ENCODE results near the gene TTLL8. TPM values are rescaled to one million over a fixed set of nuclear protein-coding genes. Genes with fewer than 3 reads are reported as not detected.

Gene TTLL8
- total RNA-seq, 1 experiment from 2014 or later = not detected

DNA sequence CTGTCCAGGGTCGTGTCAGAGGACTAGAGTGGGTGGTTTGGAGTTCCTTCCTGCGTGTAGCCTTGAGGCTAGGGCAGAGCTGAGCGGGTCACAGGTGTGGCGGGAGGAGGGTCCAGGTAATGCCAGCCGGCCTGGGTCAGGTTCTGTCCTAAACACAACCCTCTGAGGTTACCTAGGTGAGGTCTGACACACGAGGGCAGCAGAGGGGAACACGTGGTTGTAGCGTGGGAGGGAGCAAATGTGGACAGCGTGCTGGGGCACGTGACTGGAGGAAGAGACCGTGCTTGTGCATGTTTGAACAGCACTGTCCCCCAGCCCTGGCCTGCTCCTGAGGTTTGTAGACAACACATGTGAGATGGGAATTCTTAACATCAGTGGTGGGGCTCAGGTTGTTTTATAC is 44.8 kb upstream of the TTLL8 start:
- intact Hi-C loops (cut with micrococcal nuclease) = no loop called here
- Histone ChIP-seq H3K27me3 (ENCODE audit: insufficient read depth, low read length) (no peaks in the 10 kb centered on the region), H4K20me1 (ENCODE audit: insufficient read depth) (no peaks in the 10 kb centered on the region), H3K79me2 (ENCODE audit: insufficient read depth, low read length) (no peaks in the 10 kb centered on the region), H3K9me3 (ENCODE audit: control insufficient read depth in 1 of 2, insufficient read depth in 1 of 2, low read depth in 1 of 2, low read length in 2 of 2) (no peaks in the 10 kb centered on the region), H3K27ac (ENCODE audit: low read depth, low read length) (no peak overlapping the region), H3K9ac (ENCODE audit: low read length) (no peak overlapping the region), H2AFZ (ENCODE audit: low read depth, low read length, poor library complexity, severe bottlenecking) (no peak overlapping the region), H3K9me2 (ENCODE audit: insufficient read depth) (no peaks in the 10 kb centered on the region), H3K4me1 (ENCODE audit: control insufficient read depth in 1 of 2, insufficient read depth in 2 of 2, low read length in 2 of 2) (peaks cover 0 to 9% of the 10 kb centered on the region in 2 experiments; a peak in 1 of 4 replicates), H3K4me3 (replicated peaks in 1 of 2; ENCODE audit: low read depth in 1 of 2, low read length in 2 of 2) (no peak overlapping the region), H3K4me2 (ENCODE audit: low read length) (no peak overlapping the region), H3K36me3 (ENCODE audit: control insufficient read depth in 1 of 2, insufficient read depth in 2 of 2, low read length in 2 of 2) (no peaks in the 10 kb centered on the region)
- DNase-seq (ENCODE audit: low read depth, low spot score) = peak; percentile 6
- CTCF ChIA-PET = no interaction called here
- TF ChIP-seq RAD21 (IDR thresholded peaks at IDR 0.05; ENCODE audit: low read depth) (0 out of 2 replicates have a peak, but pooled peaks have one; percentile 14), FOSL1 (IDR thresholded peaks at IDR 0.05; ENCODE audit: low read depth) (no peak)
- TF ChIP-seq, protein P1, sequence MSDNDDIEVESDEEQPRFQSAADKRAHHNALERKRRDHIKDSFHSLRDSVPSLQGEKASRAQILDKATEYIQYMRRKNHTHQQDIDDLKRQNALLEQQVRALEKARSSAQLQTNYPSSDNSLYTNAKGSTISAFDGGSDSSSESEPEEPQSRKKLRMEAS (IDR thresholded peaks at IDR 0.05) = peak; percentile 88
- no TSS peak for BruUV-seq (replicated peaks)
- RAD21 ChIA-PET (ENCODE audit: low non-redundant PET in 1 of 2, low total read pairs in 2 of 2, uncharacterized antibody in 2 of 2, unreplicated experiment in 2 of 2) = no interaction called here
- peak; percentile 87 for ATAC-seq
- POLR2A ChIA-PET = interaction anchor here (1.6 kb wide), 1 partner anchor 11 kb away, joined by 6 read pairs; no protein-coding TSS in a partner anchor

DNA sequence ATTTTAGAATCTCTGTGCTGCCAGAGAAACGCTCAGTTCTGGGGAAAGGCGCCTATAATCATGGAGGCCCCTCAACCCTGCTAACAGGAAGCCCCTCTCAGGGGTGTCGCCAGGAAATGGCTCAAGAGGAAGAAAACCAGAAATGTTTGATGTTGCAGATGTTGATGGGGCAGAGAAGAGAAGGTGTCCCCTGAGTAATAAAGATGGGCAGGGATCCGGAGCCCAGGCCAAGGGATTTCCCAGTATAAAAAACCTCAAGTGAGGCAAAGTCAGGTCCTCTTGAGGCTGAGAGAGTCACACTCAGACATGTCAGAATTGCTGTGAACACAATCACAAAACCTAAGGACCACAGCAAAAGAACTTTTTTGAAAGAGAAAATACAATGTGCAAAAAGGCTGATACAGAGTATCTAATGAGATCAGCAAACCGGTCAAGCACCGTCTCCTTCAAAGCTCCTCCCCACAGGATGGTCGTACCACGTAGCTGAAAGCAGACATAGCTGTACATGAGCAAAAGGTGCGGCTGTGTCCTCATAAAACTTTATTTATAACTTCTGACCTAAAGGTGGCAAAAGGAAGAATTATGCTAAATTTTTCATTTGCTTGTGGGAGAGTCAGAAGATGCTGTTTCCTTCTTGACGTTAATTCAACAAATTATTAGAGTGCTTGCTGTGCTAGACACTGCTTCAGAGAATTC is 43.9 kb upstream of the TTLL8 start:
- ChIA-PET RAD21 (ENCODE audit: low non-redundant PET in 1 of 2, low total read pairs in 2 of 2, uncharacterized antibody in 2 of 2, unreplicated experiment in 2 of 2) (interaction anchor here in 1 of 2 experiments (0.7 kb wide), 1 partner anchor 72 kb away, joined by 3 read pairs; no protein-coding TSS in a partner anchor), POLR2A (no interaction called here), CTCF (no interaction called here)
- Histone ChIP-seq H3K27ac (ENCODE audit: low read depth, low read length) (no peak overlapping the region), H4K20me1 (ENCODE audit: insufficient read depth) (no peaks in the 10 kb centered on the region), H3K36me3 (ENCODE audit: control insufficient read depth in 1 of 2, insufficient read depth in 2 of 2, low read length in 2 of 2) (no peaks in the 10 kb centered on the region), H3K27me3 (ENCODE audit: insufficient read depth, low read length) (no peaks in the 10 kb centered on the region), H3K4me3 (replicated peaks in 1 of 2; ENCODE audit: low read depth in 1 of 2, low read length in 2 of 2) (no peak overlapping the region), H3K9me2 (ENCODE audit: insufficient read depth) (no peaks in the 10 kb centered on the region), H3K9me3 (ENCODE audit: control insufficient read depth in 1 of 2, insufficient read depth in 1 of 2, low read depth in 1 of 2, low read length in 2 of 2) (no peaks in the 10 kb centered on the region), H3K79me2 (ENCODE audit: insufficient read depth, low read length) (no peaks in the 10 kb centered on the region), H3K4me1 (ENCODE audit: control insufficient read depth in 1 of 2, insufficient read depth in 2 of 2, low read length in 2 of 2) (peaks cover 0 to 9% of the 10 kb centered on the region in 2 experiments; a peak in 1 of 4 replicates), H3K9ac (ENCODE audit: low read length) (no peak overlapping the region), H2AFZ (ENCODE audit: low read depth, low read length, poor library complexity, severe bottlenecking) (no peak overlapping the region), H3K4me2 (ENCODE audit: low read length) (no peak overlapping the region)
- no peak for DNase-seq (ENCODE audit: low read depth, low spot score)
- no TSS peak for BruUV-seq (replicated peaks)
- intact Hi-C loops (cut with micrococcal nuclease) = no loop called here
- TF ChIP-seq, protein P2, sequence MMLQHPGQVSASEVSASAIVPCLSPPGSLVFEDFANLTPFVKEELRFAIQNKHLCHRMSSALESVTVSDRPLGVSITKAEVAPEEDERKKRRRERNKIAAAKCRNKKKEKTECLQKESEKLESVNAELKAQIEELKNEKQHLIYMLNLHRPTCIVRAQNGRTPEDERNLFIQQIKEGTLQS (IDR thresholded peaks at IDR 0.05) = no peak
- TF ChIP-seq TCF7L2 (IDR thresholded peaks at IDR 0.05; ENCODE audit: borderline replicate concordance, extremely low read depth, insufficient read depth, insufficient read length) (no peak), ZFX (IDR thresholded peaks at IDR 0.05) (no peak), EGR1 (IDR thresholded peaks at IDR 0.05; ENCODE audit: low read depth) (no peak), FOSL1 (IDR thresholded peaks at IDR 0.05; ENCODE audit: low read depth) (no peak), ELF1 (IDR thresholded peaks at IDR 0.05; ENCODE audit: borderline replicate concordance, low read depth) (no peak), SP1 (IDR thresholded peaks at IDR 0.05; ENCODE audit: low read depth) (no peak)
- TF ChIP-seq, protein P3, sequence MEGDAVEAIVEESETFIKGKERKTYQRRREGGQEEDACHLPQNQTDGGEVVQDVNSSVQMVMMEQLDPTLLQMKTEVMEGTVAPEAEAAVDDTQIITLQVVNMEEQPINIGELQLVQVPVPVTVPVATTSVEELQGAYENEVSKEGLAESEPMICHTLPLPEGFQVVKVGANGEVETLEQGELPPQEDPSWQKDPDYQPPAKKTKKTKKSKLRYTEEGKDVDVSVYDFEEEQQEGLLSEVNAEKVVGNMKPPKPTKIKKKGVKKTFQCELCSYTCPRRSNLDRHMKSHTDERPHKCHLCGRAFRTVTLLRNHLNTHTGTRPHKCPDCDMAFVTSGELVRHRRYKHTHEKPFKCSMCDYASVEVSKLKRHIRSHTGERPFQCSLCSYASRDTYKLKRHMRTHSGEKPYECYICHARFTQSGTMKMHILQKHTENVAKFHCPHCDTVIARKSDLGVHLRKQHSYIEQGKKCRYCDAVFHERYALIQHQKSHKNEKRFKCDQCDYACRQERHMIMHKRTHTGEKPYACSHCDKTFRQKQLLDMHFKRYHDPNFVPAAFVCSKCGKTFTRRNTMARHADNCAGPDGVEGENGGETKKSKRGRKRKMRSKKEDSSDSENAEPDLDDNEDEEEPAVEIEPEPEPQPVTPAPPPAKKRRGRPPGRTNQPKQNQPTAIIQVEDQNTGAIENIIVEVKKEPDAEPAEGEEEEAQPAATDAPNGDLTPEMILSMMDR (IDR thresholded peaks at IDR 0.05 in 2 of 3, conservative IDR thresholded peaks at IDR 0.05 in 1 of 3; ENCODE audit: borderline replicate concordance in 1 of 3, insufficient read depth in 1 of 3, low read depth in 2 of 3, low read length in 2 of 3) = no peak
- no peak for ATAC-seq

Data from HCT116 (cell line).